GM18868 (cell line): ENCODE results near the gene RNF181.
"Not testable (repeated sequence)": the region's sequence is repeated elsewhere in the genome, so short reads cannot be mapped to it uniquely, and the experiment has no call there.

ENCODE experiments used
- ATAC-seq: cut with Tn5 transposase; IDR thresholded peaks from one replicate; pipeline ENCODE4 v1.9.1; 2021; ENCODE audit warnings: mild to moderate bottlenecking, moderate library complexity; ENCODE audit not compliant: unreplicated experiment

RNF181 gene

DNA sequence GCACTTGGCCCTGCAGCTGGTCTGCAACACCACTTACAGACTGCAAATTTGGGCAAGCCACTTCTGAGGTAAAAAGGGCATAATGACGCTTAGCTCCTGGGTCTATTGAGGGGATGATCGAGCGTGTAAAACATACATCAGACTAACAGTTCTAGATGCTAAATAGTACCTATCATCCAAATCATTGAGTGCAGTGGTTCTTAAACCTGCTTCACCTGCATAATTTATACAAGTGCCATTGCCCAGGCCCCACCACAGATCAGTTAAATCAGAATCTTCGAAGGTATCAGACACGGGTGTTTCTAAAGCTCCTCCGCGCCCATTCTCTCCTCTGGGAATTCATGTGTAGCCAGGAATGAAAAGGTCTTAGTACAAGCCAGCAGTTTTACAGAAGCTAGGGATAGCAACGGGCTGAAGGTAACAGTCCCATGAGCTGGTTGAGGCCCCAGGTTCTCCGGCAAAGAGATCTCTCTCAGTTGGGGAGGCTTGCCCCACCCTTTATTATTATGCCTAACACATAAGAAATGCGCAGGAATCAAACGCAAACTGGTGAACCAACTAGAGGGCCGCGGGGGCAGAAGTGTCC lies 737 bp upstream of the RNF181 start:
- ATAC-seq = no peak

DNA sequence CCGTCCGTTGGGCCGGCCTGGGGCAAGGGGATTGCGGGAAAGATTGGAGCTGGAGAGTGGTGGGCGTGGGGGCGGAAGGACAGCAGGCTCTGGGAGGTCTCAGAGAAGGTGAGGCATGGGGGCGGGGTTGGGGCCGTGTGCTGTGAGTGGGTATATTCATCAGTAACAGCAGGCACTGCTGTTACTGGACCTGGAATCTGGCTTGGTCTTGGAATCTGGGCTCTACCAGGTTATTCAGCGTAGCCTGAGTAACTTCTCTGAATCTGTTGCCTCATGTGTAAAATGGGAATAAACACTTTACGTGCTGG lies 435 bp downstream of the RNF181 start:
- ATAC-seq = peak; percentile 4

DNA sequence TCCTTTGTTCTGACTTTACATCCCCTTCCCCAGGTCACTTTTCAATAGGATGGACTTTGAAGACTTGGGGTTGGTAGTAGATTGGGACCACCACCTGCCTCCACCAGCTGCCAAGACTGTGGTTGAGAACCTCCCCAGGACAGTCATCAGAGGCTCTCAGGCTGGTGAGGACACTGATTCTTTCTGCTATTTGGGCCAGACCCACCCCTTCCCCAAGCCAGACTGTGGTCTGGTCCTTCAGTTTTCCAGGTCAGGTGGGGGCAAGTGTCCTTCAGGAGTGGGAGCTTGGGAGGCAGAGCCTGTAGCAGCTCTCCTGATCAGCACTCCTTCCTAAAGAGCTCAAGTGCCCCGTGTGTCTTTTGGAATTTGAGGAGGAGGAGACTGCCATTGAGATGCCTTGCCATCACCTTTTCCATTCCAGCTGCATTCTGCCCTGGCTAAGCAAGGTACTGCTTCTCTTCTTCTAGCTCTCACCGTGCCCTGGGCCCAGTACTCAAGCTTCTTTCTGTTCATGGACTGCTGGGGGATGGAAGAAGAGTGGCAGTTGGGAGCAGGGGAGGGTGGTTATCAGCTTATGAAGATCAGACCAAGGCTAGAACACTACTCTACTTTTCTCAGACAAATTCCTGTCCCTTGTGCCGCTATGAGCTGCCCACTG lies 1.1 kb downstream of the RNF181 start:
- ATAC-seq = no peak

DNA sequence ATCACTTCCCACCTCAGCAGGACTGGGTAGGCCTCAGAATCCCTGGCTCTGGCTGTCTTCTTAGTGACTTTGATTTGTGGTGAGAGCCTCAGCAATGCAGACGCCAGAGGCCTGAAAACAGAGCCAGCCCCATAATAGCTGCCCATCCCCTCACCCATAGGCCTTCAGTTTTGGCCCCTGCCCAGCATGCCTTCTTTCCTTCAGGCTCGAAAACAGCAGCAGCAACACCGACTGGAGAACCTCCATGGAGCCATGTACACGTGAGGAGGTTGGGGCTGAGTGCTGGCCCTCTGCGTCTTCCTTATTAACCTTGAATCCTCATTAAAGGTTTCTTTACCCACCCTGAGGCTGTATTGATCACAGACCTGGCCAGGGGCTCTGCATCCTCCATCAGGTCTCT lies 1.7 kb downstream of the RNF181 start:
- no peak for ATAC-seq

DNA sequence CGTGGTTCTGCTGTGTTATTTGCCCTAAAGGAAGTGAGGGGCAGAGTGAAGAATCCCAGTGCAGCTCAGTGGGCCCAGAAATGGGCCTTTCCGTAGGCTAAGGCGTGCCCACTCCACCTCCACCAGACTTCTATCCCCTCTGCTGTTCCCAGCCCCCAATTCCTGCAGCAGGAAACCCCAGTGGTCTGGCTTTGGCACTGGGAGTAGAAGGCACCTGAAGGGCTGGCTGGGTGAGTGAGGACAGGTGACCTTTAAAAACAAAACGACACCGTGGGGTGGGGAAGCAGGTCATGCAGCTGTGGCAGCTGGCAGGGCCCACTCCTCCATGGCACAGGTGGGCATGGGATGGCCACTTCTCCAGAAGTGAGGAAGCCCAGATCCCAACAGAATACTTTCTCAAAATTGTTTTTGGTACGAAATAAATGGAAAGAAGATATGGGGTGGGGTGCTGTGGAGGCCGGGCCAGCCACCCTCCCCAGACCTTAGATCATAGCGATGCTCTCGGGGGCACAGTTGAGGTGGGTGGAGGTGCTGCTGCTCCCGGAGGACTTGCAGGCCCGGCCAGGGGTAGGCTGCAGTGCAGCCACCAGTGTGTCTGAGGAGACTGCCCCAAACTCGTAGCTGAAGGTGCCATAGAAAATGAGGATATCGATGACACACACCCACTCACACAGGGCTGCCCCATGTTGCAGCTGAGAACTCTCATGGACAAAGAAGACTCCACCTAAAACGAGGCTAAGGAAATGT lies 3.2 kb downstream of the RNF181 start:
- ATAC-seq = no peak

DNA sequence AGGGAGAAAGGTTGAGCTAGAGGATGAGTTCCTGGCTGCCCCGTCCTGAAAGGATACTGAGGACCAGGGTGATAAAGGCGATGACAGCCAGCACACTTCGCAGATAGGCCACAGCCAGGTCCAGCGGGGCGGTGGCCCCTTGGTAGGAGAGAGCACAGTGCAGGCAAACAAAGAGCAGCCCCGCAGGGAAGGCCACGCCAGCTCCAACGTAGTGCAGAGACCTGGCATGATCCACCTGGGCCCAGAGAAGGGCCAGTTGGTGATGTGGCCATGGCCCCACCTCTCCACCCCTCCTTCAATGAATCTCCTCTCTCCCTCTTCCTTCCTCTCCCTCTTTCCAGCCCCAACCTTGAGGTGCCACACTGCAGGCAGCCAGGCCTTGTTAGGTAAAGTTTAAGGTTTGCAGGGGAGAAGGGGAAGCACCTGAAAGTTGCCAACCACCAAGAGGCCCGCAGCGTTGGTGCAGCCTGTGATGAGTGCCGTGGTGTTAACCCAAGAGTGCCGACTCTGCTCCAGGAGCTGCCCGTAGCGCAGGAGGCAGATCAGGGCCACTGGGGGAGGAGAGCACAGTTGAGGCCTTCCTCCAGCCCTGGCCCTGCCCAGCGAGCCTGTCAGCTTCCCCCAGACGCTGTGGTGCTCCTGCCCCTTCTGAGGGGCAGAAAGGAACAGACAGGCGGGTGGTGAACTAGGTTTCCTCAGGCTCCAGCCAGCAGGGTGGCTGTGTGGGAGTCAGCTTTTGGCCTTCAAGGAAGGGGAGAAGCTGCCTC lies 4.1 kb downstream of the RNF181 start:
- no peak for ATAC-seq

DNA sequence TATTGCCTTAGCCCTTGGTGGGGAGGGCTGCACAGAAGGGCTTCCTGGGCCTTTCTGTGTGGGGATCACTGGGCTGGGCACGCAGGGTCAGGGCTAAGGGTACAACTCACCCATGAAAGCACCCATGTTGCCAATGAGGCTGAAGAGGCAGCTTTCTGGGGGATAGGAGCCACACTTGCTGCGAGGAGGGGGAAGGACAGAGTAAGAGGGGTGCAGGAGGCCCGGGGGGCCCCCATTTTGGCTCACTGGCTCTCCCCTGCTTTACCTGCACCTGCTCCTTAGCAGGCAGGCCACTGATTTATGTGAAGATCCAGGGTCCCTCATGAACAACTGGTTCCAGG lies 4.7 kb downstream of the RNF181 start:
- ATAC-seq = no peak

DNA sequence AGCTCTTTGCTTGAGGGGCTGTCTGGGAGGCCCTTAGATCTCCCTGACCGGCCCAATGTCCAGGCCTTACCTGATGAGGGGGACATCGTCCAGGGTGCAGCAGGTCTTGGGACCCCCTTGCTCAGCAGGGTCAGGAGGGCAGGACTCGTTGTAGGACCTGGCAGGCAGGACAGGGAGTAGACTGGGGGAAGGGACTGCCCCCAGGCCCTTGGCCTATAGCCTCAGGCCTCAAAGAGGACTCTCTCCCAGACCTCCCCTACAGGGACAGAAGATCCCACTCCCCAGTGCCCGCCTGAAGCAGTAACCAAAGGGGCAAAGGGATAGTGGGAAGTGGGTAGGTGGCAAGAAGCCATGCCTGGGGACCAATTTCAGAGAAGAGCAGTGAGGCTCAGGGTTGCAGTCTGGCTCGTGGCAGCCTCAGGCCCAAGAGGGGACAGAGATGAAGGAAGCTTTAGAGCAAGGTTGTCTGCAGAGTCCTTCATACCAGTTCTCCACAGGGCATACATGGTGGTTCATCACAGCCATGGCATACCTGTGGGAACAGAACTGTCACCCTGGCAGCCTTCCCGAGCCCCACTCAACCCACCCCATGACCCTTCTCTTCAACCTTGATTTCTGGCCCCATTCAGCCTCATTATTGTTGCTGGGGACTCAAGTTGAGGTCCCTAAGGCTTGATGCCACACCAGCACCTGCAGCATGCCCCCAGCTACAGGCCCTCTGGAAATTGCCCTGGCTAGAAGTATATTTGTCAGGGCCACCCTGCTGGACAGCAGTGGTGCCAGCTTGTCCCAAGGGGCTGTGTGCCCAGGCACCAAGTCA lies 5.6 kb downstream of the RNF181 start:
- ATAC-seq = no peak

DNA sequence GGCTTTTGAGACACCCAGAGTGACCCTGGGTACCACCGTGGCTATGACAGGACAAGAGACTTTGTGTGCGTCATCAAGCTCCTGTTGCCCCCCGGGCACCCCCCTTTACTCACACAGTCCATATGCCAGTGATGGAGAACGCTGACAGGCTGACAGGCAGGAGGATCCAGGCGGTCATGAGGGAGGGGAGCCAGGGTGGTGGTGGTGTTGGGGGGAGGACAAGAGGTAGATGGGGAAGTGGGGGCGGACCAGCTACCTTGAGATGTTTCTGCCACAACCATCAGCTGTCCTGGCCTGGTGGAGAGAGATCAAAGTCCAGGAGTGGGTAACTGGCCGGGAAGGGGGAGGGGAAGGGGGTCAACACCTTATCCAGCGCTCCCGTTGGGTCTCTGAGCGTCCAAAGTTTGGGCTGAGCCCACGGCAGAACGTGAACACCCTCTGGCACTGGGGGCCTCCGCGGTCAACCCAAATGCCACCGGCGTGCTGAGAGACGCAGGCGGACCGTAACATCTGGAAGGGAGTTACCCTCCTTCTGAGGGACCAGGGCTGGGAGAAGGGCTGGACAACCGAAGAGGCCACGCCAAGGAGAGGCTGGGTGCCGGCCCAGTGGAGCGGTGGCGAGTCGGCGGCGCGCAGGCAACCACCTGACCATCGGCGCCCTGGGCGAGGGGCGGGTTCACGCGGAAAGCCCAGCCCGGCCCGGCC lies 6.4 kb downstream of the RNF181 start:
- peak; percentile 40 for ATAC-seq

DNA sequence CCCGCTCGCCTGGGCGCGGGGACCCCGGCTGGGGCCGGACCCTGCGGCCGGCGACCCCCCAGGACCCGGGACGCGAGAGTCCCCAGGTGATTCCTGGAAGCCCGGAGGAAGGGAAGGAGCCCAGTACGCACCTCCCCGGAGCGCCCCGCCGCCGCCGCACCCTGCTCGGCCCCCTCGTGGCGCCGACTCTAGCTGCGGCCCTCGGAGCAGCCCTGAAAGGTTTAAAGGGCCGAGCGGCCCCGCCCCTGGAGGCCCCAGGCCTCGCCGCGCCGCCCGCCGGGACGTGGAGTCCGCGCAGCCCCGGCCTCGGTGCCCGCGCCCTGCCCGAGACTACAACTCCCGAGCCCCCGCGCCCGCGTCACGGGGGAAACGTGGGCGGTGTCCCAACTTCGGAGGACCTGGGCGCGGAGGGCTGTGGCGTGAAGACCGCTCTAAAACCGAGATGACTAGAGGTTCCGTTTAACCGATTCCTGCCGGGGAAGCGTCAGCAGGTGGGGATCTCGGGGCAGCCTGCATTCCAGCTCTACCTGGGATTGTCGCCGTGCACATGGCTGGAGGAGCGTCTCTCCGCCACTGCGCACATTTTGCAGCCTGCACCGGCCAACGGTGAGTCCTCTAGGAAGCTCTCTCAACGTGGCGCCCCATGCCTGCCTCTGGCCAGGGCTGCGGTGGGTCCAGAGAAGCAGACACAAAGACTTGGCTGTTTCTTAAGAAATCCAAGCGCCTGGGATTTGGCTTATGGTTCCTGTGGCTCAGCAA lies 7.1 kb downstream of the RNF181 start, which contains the start of gene TMEM150A:
Gene TMEM150A (minus strand): TSS at position 223 of the 759 bp plus-strand sequence. CDS start 750 bp downstream, outside the sequence.
- peak; percentile 95 for ATAC-seq

DNA sequence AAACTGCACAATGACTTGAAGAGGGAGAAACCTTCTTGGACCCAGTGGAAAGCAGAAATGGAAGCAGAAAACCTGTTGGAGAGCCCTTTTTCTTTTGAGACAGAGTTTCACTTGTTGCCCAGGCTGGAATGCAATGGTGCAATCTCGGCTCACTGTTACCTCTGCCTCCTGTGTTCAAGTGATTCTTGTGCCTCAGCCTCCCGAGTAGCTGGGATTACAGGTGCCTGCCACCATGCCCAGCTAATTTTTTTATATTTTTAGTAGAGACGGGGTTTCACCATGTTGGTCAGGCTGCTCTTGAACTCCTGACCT lies 8.5 kb downstream of the RNF181 start:
- not testable (repeated sequence) for ATAC-seq

DNA sequence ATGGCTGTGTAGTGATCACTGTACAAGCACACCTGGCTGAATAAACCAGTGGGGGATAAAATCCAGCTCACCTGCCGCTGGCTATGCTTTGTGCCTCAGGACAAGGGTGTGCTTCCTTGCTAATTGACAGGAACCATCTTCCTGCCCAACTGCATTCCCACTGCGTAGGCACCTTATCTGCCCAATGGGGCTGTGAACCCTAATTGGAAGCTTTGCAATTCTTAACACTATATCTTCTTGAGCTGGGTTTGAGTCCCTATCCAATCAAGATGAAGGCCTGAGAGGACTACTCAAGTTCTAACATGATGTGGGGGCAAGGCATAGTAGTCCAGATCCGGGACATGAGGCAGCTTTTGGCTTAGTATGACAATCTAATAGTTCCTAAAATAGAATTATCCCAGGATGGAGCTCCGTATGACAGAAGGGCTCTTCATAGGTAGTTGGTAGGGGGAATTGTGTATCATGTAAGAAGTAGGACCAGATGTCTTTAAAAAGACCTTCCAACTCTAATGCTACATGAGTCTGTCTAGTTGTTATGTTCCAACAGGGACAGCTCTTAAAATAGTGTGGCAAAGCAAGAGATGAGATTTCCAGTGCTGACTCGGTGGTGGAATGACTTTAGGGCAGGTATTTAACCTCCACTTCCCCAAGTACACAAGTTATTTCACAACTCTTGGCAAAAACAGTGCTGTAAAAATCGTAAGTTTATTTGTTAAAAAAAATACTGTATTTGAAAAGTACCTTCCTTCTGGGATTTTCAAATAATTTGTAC lies 9.2 kb downstream of the RNF181 start:
- ATAC-seq = no peak

DNA sequence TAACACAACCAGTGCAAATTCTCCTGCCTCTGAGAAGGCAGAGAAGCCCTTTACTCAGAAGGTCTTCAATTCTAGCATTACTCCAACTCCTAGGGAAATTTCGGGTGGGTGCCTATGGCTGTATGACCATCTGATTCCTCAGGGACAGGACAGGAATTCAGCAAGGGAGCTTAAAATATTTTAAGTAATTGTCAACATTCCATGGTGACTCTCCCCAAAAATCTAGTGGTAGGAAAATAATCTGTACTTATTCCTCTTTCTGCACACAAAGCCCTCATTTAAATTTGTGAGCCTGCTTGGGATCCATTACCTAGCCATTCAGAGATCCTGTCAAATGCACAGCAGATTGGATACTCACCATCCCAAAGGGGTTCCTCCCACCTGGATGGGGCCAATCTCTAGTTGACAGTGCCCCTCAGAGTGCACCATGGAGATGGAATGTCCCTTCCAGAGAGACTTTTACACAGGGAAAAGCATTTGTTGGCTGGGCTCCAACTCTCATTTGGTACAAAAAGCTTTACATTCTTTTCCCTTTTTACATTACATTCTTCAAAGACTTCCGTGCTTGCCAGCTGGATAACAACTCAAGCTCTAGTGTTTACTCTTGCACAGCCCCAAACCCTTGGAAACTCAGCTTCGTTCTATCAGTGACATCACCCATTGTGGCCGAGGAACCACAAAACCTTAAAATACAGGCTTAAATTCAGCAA lies 10.0 kb downstream of the RNF181 start:
- no peak for ATAC-seq

DNA sequence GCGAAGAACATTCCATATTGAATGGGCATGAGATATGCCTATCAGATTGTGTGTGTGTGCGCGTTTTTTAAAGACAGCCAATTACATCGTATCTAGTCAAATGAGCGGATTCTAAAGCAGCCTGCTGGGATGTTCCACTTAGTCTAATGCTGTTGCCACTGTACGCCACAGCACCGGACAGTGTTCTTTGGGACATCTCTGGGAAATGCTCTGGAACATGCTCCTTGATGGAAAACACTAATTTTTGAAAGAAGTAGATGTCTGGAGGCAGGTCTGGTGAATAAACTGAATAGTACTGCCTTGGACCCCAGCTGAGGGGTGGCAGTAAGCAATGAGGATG lies 10.5 kb downstream of the RNF181 start:
- ATAC-seq = no peak

DNA sequence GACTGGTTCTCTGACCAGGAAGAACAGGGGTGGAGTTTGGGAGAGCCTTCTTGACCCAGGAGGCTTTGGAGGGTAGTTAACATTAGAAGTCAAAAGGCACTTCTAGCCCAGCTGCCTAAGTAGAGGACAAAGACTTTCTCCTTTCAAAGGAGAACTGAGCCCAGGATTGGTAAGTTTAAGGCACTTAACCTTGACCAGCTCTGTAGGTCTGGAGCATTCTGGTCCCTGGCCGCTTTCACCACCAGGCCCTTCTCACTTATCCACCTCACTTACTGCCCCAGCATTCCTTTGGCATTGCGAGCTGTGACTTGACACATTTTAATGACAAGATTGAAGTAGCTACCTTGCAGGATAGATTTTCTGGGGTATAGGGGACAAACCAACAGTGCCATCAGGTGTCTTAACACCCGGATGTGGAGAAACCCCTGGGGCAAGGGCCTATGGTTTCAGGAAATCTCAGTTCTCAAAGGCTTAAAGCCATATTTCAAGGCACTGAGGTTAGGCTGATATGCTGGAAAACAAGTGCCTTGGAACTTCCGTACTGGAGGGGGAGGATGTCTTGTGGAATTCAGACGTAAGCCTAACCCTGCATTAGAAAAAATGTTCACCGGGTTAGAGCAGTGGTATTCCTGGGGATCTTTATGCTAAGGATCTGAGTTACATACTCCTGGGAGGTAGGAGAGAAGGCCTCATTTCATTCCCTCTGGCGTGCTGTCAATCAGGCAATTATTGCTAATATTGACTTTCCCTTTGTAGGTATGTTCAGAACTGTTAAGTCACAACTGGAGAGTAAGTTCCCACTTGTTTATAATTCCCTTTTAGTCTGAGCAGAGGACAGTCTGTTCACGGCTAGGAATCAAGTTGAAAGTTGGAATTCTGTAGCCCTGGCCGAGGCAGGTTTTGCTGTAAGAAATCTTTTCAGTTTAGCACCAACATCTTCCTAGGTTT lies 12.0 kb downstream of the RNF181 start:
- no peak for ATAC-seq

DNA sequence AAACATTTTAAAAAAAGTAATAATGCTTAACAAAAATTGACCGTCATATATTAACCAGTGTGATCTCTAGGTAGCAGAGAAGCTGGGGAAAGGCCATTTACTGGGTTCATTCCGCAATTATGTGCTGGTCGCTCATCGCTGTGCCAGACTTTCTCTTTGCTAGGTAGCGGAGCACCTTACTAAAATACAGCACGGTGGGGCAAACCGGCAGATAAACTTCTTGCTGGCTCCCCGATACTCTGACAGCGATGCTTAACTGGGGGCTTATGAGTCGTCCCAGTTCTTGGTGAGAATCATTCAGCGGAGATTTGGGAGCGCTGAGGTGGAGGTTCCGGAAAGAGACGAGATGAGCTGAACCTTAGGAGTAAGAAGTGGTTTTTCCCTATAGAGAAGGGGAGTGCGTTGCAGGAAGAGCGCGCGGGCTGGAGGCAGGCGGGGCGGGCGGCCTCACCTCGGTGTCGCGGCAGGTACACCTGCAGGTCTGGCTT lies 15.7 kb downstream of the RNF181 start:
- no peak for ATAC-seq
